SK-N-SH (cell line): Measurements from ENCODE around the gene C12orf57. TPM values are rescaled to one million over a fixed set of nuclear protein-coding genes. Genes with fewer than 3 reads are reported as not detected.
A peak's percentile ranks its signal among the peaks of the same experiment; 100 is the strongest.

Experiments used
- CTCF ChIA-PET: fragments of 300-600, 350-600 bp; formaldehyde crosslinking; extraction: SDS; loops from one replicate; lab custom pipeline; 2021; lab: Yijun Ruan, JAX
- POLR2A ChIA-PET: fragments of 350-600 bp; sonication (Branson Sonifier 250); formaldehyde crosslinking; extraction: SDS; loops from one replicate; lab custom pipeline; 2020; ENCODE audit warnings: antibody characterized with exemption, inconsistent platforms; lab: Yijun Ruan, JAX
- DNase-seq: peaks from one replicate; pipeline ENCODE4 v3.0.0; 2012
- H2AFZ ChIP-seq: fragments of 200-600 bp; sonication (generic); 2 replicates; pipeline ENCODE4 v1.8.1; 2016; ENCODE audit warnings: antibody characterized with exemption, mild to moderate bottlenecking, low read depth
- H3F3A ChIP-seq: fragments of 200-600 bp; sonication (generic); replicated peaks from 2 replicates; pipeline ENCODE3; 2016; ENCODE audit warnings: antibody characterized with exemption, mild to moderate bottlenecking; ENCODE audit not compliant: insufficient read depth
- H3K27ac ChIP-seq, 2 experiments: fragments of 200-500 bp in 1 of 2; fragments of 200-600 bp in 1 of 2; sonication (Bioruptor generic) in 1 of 2; sonication (generic), shearing (Covaris generic) in 1 of 2; 2 replicates each; pipeline versions ENCODE4 v1.5.1 to v1.6.1; 2014 to 2016; ENCODE audit warnings: low read depth in 2 of 2, inconsistent platforms in 1 of 2, low read length in 1 of 2, mild to moderate bottlenecking in 1 of 2, mixed read lengths in 1 of 2
- H3K27me3 ChIP-seq: fragments of 200-600 bp; sonication (generic), shearing (Covaris generic); 2 replicates; pipeline ENCODE4 v1.6.1; 2016; ENCODE audit warnings: mixed run types; ENCODE audit not compliant: insufficient read depth
- H3K36me3 ChIP-seq, 2 experiments: fragments of 200-500 bp in 1 of 2; fragments of 200-600 bp in 1 of 2; sonication (Bioruptor generic) in 1 of 2; sonication (generic) in 1 of 2; replicated peaks in 1 of 2; 2 replicates each; pipeline versions ENCODE3 to v1.5.1; 2014 to 2016; ENCODE audit warnings: low read length in 1 of 2, mild to moderate bottlenecking in 1 of 2; ENCODE audit not compliant: insufficient read depth in 2 of 2, control insufficient read depth in 1 of 2
- H3K4me1 ChIP-seq, 2 experiments: fragments of 200-500 bp in 1 of 2; fragments of 200-600 bp in 1 of 2; sonication (Bioruptor generic) in 1 of 2; sonication (generic), shearing (Covaris generic) in 1 of 2; 2 replicates each; pipeline versions ENCODE4 v1.5.1 to v1.6.1; 2014 to 2016; ENCODE audit warnings: low read depth in 1 of 2, low read length in 1 of 2, mixed run types in 1 of 2; ENCODE audit not compliant: insufficient read depth in 2 of 2, control insufficient read depth in 1 of 2
- H3K4me2 ChIP-seq: fragments of 200-600 bp; sonication (generic), shearing (Covaris generic); 2 replicates; pipeline ENCODE4 v1.6.1; 2017; ENCODE audit warnings: mixed run types
- H3K4me3 ChIP-seq, 2 experiments: fragments of 200-500 bp in 1 of 2; fragments of 200-600 bp in 1 of 2; sonication (Bioruptor generic) in 1 of 2; sonication (generic), shearing (Covaris generic) in 1 of 2; 2 replicates each; pipeline versions ENCODE4 v1.5.1 to v1.8.1; 2014 to 2016; ENCODE audit warnings: low read depth in 2 of 2, inconsistent platforms in 1 of 2, low read length in 1 of 2, mild to moderate bottlenecking in 1 of 2, mixed read lengths in 1 of 2, moderate library complexity in 1 of 2
- H3K79me2 ChIP-seq: fragments of 200-600 bp; sonication (generic); 2 replicates; pipeline ENCODE4 v1.8.1; 2017; ENCODE audit warnings: mild to moderate bottlenecking; ENCODE audit not compliant: insufficient read depth
- H3K9ac ChIP-seq: fragments of 200-600 bp; sonication (generic); 2 replicates; pipeline ENCODE4 v1.6.1; 2017; ENCODE audit warnings: mixed run types
- H3K9me2 ChIP-seq: fragments of 200-600 bp; sonication (generic); 2 replicates; pipeline ENCODE4 v1.6.1; 2017; ENCODE audit warnings: mixed run types
- H3K9me3 ChIP-seq: fragments of 200-600 bp; sonication (generic); 2 replicates; pipeline ENCODE4 v1.6.1; 2017; ENCODE audit warnings: mixed run types, mild to moderate bottlenecking, moderate library complexity
- H4K20me1 ChIP-seq: fragments of 200-600 bp; sonication (generic); 2 replicates; pipeline ENCODE4 v1.6.1; 2017; ENCODE audit warnings: mild to moderate bottlenecking, mixed run types; ENCODE audit not compliant: insufficient read depth
- FOXJ3 ChIP-seq: sonication (generic); formaldehyde crosslinking; IDR thresholded peaks from 2 replicates; pipeline ENCODE4 v1.5.1; 2020; ENCODE audit warnings: mild to moderate bottlenecking, missing genetic modification reagents
- GATA2 ChIP-seq: sonication (generic); formaldehyde crosslinking; IDR thresholded peaks from 2 replicates; pipeline ENCODE4 v1.5.0; 2020; ENCODE audit warnings: mild to moderate bottlenecking, missing genetic modification reagents
- MXI1 ChIP-seq: IDR thresholded peaks from 2 replicates; pipeline ENCODE4 v1.6.1; 2012; ENCODE audit warnings: mild to moderate bottlenecking, low read depth, low read length, improper control_type of control experiment
- SMC3 ChIP-seq: IDR thresholded peaks from 2 replicates; pipeline ENCODE4 v1.6.1; 2012; ENCODE audit warnings: low read depth, low read length, improper control_type of control experiment
- WGBS: methylation state at CpG from one replicate; pipeline ENCODE4 v1.1.6; 2017; ENCODE audit warnings: low lambda C conversion rate; 5-methylcytosine and 5-hydroxymethylcytosine counted together
- polyA plus RNA-seq, 3 experiments: library from polyadenylated mRNA; depleted of rRNA; stranded (reverse); fragments of >200 nt; gene quantifications; 2 replicates each; pipeline ENCODE4 v1.2.3, GENCODE V29; 2012
- TF ChIP-seq, protein P1 (sequence below): fragments of 200-600 bp; sonication (generic); IDR thresholded peaks from 2 replicates; pipeline ENCODE4 v1.6.1; 2017; ENCODE audit warnings: antibody characterized with exemption, mild to moderate bottlenecking, moderate library complexity

The C12orf57 gene
- polyA plus RNA-seq, 1 of the 3 experiments (the other 2 are of a cell fraction): 659 TPM

GRCh38 chr12:6961278-6961694 is 17.5 kb downstream of the C12orf57 start:
- Histone ChIP-seq H3K36me3 (peaks cover 4 to 20% of the 10 kb centered on the region in 2 experiments), H3K9ac (no peak overlapping the region), H3K79me2 (no peaks in the 10 kb centered on the region), H3K9me2 (no peaks in the 10 kb centered on the region), H3K27me3 (no peaks in the 10 kb centered on the region), H3K9me3 (no peaks in the 10 kb centered on the region), H3K4me1 (peaks cover 0 to 8% of the 10 kb centered on the region in 2 experiments; a peak in 2 of 4 replicates), H3F3A (peaks cover 19% of the 10 kb centered on the region), H3K4me3 (no peak overlapping the region), H3K27ac (no peak overlapping the region), H2AFZ (peak overlapping the region; percentile 86; the same call in 1 of the 2 replicates), H3K4me2 (no peak overlapping the region), H4K20me1 (no peaks in the 10 kb centered on the region)
- DNase-seq: peak; percentile 34
- POLR2A ChIA-PET: interaction anchor here (1.6 to 6.8 kb wide), 2 partner anchors 16 to 40 kb away, joined by 3 to 62 read pairs; partner anchors contain the start of genes C12orf57 and RNU7-1
- 74% methylated on average over 23 of the region's 24 CpGs for WGBS
- no peak for TF ChIP-seq MXI1
- CTCF ChIA-PET: interaction anchor here (0.6 to 8.0 kb wide), 10 partner anchors 8 to 148 kb away, joined by 3 to 114 read pairs (median 4); partner anchors contain the start of genes C12orf57, ENO2 and RNU7-1

- peak overlapping the region in 1 of 2 experiments; percentile 35; a peak in 1 of 4 replicates for H3K4me3 ChIP-seq
- 69% methylated on average over 14 of the region's 16 CpGs for WGBS
These were observed 18.0 kb downstream of the C12orf57 start for GRCh38 chr12:6961695-6962284.

More at GRCh38 chr12:6961695-6962284, 18.0 kb downstream of the C12orf57 start:
- H3K9me2 ChIP-seq: no peaks in the 10 kb centered on the region
- H3K9ac ChIP-seq: peak overlapping the region; percentile 13
- peaks cover 4 to 23% of the 10 kb centered on the region in 2 experiments for H3K36me3 ChIP-seq
- CTCF ChIA-PET: interaction anchor here (0.6 to 8.0 kb wide), 13 partner anchors 8 to 148 kb away, joined by 3 to 114 read pairs (median 4); partner anchors contain the start of genes C12orf57, ENO2 and RNU7-1
- POLR2A ChIA-PET: interaction anchor here (1.6 to 6.8 kb wide), 2 partner anchors 16 to 41 kb away, joined by 3 to 62 read pairs; partner anchors contain the start of genes C12orf57 and RNU7-1
- H2AFZ ChIP-seq: peak overlapping the region; percentile 86; the same call in 1 of the 2 replicates
- no peak overlapping the region; a peak in 1 of 4 replicates for H3K27ac ChIP-seq
- DNase-seq: peak; percentile 78
- H3F3A ChIP-seq: peaks cover 24% of the 10 kb centered on the region
- no peaks in the 10 kb centered on the region for H3K79me2 ChIP-seq
- no peak overlapping the region for H3K4me2 ChIP-seq
- TF ChIP-seq, protein P1, sequence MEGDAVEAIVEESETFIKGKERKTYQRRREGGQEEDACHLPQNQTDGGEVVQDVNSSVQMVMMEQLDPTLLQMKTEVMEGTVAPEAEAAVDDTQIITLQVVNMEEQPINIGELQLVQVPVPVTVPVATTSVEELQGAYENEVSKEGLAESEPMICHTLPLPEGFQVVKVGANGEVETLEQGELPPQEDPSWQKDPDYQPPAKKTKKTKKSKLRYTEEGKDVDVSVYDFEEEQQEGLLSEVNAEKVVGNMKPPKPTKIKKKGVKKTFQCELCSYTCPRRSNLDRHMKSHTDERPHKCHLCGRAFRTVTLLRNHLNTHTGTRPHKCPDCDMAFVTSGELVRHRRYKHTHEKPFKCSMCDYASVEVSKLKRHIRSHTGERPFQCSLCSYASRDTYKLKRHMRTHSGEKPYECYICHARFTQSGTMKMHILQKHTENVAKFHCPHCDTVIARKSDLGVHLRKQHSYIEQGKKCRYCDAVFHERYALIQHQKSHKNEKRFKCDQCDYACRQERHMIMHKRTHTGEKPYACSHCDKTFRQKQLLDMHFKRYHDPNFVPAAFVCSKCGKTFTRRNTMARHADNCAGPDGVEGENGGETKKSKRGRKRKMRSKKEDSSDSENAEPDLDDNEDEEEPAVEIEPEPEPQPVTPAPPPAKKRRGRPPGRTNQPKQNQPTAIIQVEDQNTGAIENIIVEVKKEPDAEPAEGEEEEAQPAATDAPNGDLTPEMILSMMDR: peak; percentile 56
- TF ChIP-seq FOXJ3: no peak
- TF ChIP-seq SMC3: peak; percentile 35
- no peak for TF ChIP-seq GATA2 (CRISPR knock-in tag)
- no peaks in the 10 kb centered on the region for H4K20me1 ChIP-seq
- no peaks in the 10 kb centered on the region for H3K27me3 ChIP-seq
- H3K9me3 ChIP-seq: no peaks in the 10 kb centered on the region
- peaks cover 0 to 8% of the 10 kb centered on the region in 2 experiments; a peak in 2 of 4 replicates for H3K4me1 ChIP-seq
